H9 (cell line): ENCODE measurements around the gene NEDD4L. TPM values are rescaled to one million over a fixed set of nuclear protein-coding genes. Genes with fewer than 3 reads are reported as not detected.

ENCODE experiments used
- DNase-seq: peaks from one replicate; pipeline ENCODE4 v3.0.0-alpha.2; 2017
- H2AFZ ChIP-seq: one replicate; pipeline ENCODE4 v1.6.1; 2013; ENCODE audit warnings: mild to moderate bottlenecking, low read length, control low read depth, moderate library complexity
- H2AK5ac ChIP-seq: 2 replicates; pipeline ENCODE4 v1.6.1; 2013; ENCODE audit warnings: low read length, control low read depth, mixed read lengths; ENCODE audit not compliant: insufficient read length
- H2BK120ac ChIP-seq: one replicate; pipeline ENCODE4 v1.6.1; 2013; ENCODE audit warnings: low read depth, mild to moderate bottlenecking, low read length, control low read depth, inconsistent platforms; ENCODE audit not compliant: poor library complexity, severe bottlenecking
- H2BK12ac ChIP-seq: 2 replicates; pipeline ENCODE4 v1.6.1; 2013; ENCODE audit warnings: low read length, control low read depth, mixed read lengths, low read depth; ENCODE audit not compliant: insufficient read length
- H2BK15ac ChIP-seq: 2 replicates; pipeline ENCODE4 v1.6.1; 2013; ENCODE audit warnings: low read depth, low read length, control low read depth
- H2BK20ac ChIP-seq: one replicate; pipeline ENCODE4 v1.6.1; 2013; ENCODE audit warnings: low read depth, mild to moderate bottlenecking, low read length, control low read depth, inconsistent platforms; ENCODE audit not compliant: poor library complexity, severe bottlenecking
- H2BK5ac ChIP-seq: 2 replicates; pipeline ENCODE4 v1.6.1; 2013; ENCODE audit warnings: low read length, control low read depth, mixed read lengths; ENCODE audit not compliant: insufficient read length
- H3K14ac ChIP-seq: 2 replicates; pipeline ENCODE4 v1.6.1; 2013; ENCODE audit warnings: low read length, control low read depth; ENCODE audit not compliant: insufficient read depth
- H3K18ac ChIP-seq: 2 replicates; pipeline ENCODE4 v1.6.1; 2013; ENCODE audit warnings: low read depth, mild to moderate bottlenecking, mixed read lengths, low read length, control low read depth; ENCODE audit not compliant: insufficient read length
- H3K23ac ChIP-seq: 2 replicates; pipeline ENCODE4 v1.6.1; 2013; ENCODE audit warnings: low read length, control low read depth, mixed read lengths, low read depth; ENCODE audit not compliant: insufficient read length
- H3K23me2 ChIP-seq: 2 replicates; pipeline ENCODE4 v1.6.1; 2013; ENCODE audit warnings: low read depth, mild to moderate bottlenecking, mixed read lengths, low read length, control low read depth; ENCODE audit not compliant: insufficient read length, poor library complexity, severe bottlenecking
- H3K27ac ChIP-seq: 2 replicates; pipeline ENCODE4 v1.5.1; 2013; ENCODE audit warnings: low read length, control low read depth, mixed read lengths, low read depth; ENCODE audit not compliant: insufficient read length
- H3K27me3 ChIP-seq: 2 replicates; pipeline ENCODE4 v1.6.1; 2013; ENCODE audit warnings: low read length, control low read depth, inconsistent platforms; ENCODE audit not compliant: insufficient read depth
- H3K4ac ChIP-seq: 2 replicates; pipeline ENCODE4 v1.6.1; 2013; ENCODE audit warnings: low read depth, mild to moderate bottlenecking, control low read depth, inconsistent platforms, low read length, moderate library complexity
- H3K4me1 ChIP-seq: 2 replicates; pipeline ENCODE4 v1.6.1; 2013; ENCODE audit warnings: low read length, control low read depth, inconsistent platforms; ENCODE audit not compliant: insufficient read depth
- H3K4me2 ChIP-seq: 2 replicates; pipeline ENCODE4 v1.6.1; 2013; ENCODE audit warnings: low read length, control low read depth, mixed read lengths; ENCODE audit not compliant: insufficient read length, insufficient read depth
- H3K56ac ChIP-seq: 2 replicates; pipeline ENCODE4 v1.6.1; 2013; ENCODE audit warnings: low read depth, mild to moderate bottlenecking, mixed read lengths, low read length, control low read depth; ENCODE audit not compliant: insufficient read length
- H3K79me1 ChIP-seq: 2 replicates; pipeline ENCODE4 v1.6.1; 2013; ENCODE audit warnings: low read depth, mild to moderate bottlenecking, moderate library complexity, low read length, control low read depth, inconsistent platforms; ENCODE audit not compliant: insufficient read depth, poor library complexity, severe bottlenecking
- H3K79me2 ChIP-seq: 2 replicates; pipeline ENCODE4 v1.6.1; 2013; ENCODE audit warnings: low read length, control low read depth, inconsistent platforms; ENCODE audit not compliant: insufficient read depth
- H3K9ac ChIP-seq: 2 replicates; pipeline ENCODE4 v1.6.1; 2013; ENCODE audit warnings: low read length, control low read depth, mixed read lengths; ENCODE audit not compliant: insufficient read length; ENCODE audit errors: extremely low read depth
- H3K9me3 ChIP-seq: one replicate; pipeline ENCODE4 v1.6.1; 2013; ENCODE audit warnings: low read depth, low read length, inconsistent platforms; ENCODE audit not compliant: control insufficient read depth
- H3T11ph ChIP-seq: one replicate; pipeline ENCODE4 v1.6.1; 2013; ENCODE audit warnings: mild to moderate bottlenecking, low read length, control low read depth, inconsistent platforms
- H4K20me1 ChIP-seq: one replicate; pipeline ENCODE4 v1.6.1; 2013; ENCODE audit not compliant: control insufficient read depth, insufficient read length, insufficient read depth
- H4K5ac ChIP-seq: 2 replicates; pipeline ENCODE4 v1.6.1; 2013; ENCODE audit warnings: low read depth, mild to moderate bottlenecking, mixed read lengths, low read length, control low read depth; ENCODE audit not compliant: insufficient read length
- H4K8ac ChIP-seq: replicated peaks from 2 replicates; pipeline ENCODE4 v1.6.1; 2013; ENCODE audit warnings: low read length, control low read depth, mixed read lengths, low read depth; ENCODE audit not compliant: insufficient read length
- H4K91ac ChIP-seq: 2 replicates; pipeline ENCODE4 v1.6.1; 2013; ENCODE audit warnings: low read depth, mild to moderate bottlenecking, moderate library complexity, mixed read lengths, low read length, control low read depth; ENCODE audit not compliant: insufficient read length
- H3K27ac Mint-ChIP-seq, 3 experiments: 2 replicates in 2 of 3; 3 replicates in 1 of 3; pipeline ENCODE4 v1.8.0; 2020 to 2021; ENCODE audit warnings: mixed read lengths in 3 of 3, mild to moderate bottlenecking in 1 of 3, moderate library complexity in 1 of 3
- H3K27me3 Mint-ChIP-seq: 2 replicates; pipeline ENCODE4 v1.8.0; 2021; ENCODE audit warnings: low read depth, mild to moderate bottlenecking, moderate library complexity, mixed read lengths
- H3K36me3 Mint-ChIP-seq, 3 experiments: 2 replicates in 2 of 3; 3 replicates in 1 of 3; pipeline ENCODE4 v1.8.0; 2020 to 2021; ENCODE audit warnings: low read depth in 3 of 3, mixed read lengths in 3 of 3; ENCODE audit not compliant: insufficient read depth in 1 of 3
- H3K4me1 Mint-ChIP-seq, 2 experiments: 2 replicates each; pipeline ENCODE4 v1.8.0; 2020; ENCODE audit warnings: mixed read lengths in 2 of 2
- H3K4me3 Mint-ChIP-seq, 2 experiments: 2 replicates in 1 of 2; 3 replicates in 1 of 2; pipeline ENCODE4 v1.8.0; 2020 to 2021; ENCODE audit warnings: mild to moderate bottlenecking in 2 of 2, mixed read lengths in 2 of 2, moderate library complexity in 1 of 2
- H3K9me3 Mint-ChIP-seq, 2 experiments: 2 replicates in 1 of 2; 3 replicates in 1 of 2; pipeline ENCODE4 v1.8.0; 2020; ENCODE audit warnings: mild to moderate bottlenecking in 2 of 2, mixed read lengths in 2 of 2, moderate library complexity in 1 of 2
- WGBS: extraction: QIAGEN DNeasy Blood & Tissue Kit; methylation state at CpG from one replicate; pipeline ENCODE4 v1.1.7; 2013; ENCODE audit warnings: missing lambda C conversion rate, low lambda C conversion rate, mixed read lengths; ENCODE audit not compliant: insufficient read length; ENCODE audit errors: extremely low coverage; 5-methylcytosine and 5-hydroxymethylcytosine counted together
- total RNA-seq: library from RNA; stranded (reverse); gene quantifications from 2 replicates; pipeline ENCODE4 v1.2.1, GENCODE V29; 2021
- TF ChIP-seq, protein P1 (sequence below): fragments of 200-600 bp; sonication (generic); conservative IDR thresholded peaks from 3 replicates; pipeline ENCODE4 v1.8.0; 2021; ENCODE audit warnings: antibody characterized with exemption, mild to moderate bottlenecking

The NEDD4L gene
- total RNA-seq, 1 experiment from 2014 or later = 76.3 TPM

DNA sequence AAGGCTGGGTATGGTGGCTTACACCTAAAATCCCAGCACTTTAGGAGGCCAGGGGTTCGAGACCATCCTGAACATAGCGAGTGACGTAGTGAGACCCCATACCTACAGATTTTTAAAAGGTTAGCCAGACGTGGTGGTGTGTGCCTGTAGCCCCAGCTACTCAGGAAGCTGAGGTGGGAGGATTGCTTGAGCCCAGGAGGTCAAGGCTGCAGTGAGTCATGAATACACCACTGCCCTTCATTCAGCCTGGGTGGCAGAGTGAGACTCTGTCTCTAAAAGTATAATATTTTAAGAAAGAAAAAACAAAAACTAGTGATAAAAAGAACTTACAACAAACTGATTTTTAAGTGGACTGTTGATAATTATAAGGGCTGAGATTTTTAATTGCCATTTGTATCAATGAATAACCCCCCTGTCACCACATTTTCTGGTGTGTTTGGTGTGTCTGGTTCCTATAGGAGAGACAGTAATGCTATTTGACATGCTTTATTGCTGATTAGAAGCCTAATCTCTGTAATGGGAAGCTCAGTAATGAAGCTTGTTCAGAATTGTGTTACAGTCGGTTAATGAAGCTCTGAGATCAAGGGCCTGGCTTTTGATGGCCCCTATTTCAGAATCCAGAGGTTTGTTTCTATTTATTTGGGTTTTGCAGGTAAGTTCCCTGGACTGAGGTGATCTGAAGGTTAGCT is 147.0 kb downstream of the NEDD4L start:
- Histone ChIP-seq H3K14ac (no peak overlapping the region), H3K27ac (no peak overlapping the region), H2AFZ (no peak overlapping the region), H3K9me3 (no peaks in the 10 kb centered on the region), H3K23me2 (peaks cover 5% of the 10 kb centered on the region), H3T11ph (no peak overlapping the region), H2BK15ac (no peak overlapping the region), H3K4me2 (no peak overlapping the region), H3K4me1 (peaks cover 23% of the 10 kb centered on the region; the same call in 1 of the 2 replicates), H2BK5ac (no peak overlapping the region), H3K79me2 (no peaks in the 10 kb centered on the region), H3K56ac (no peak overlapping the region), H2AK5ac (no peak overlapping the region), H4K91ac (no peak overlapping the region), H3K27me3 (no peaks in the 10 kb centered on the region), H3K18ac (no peak overlapping the region), H4K8ac (no peak overlapping the region), H3K79me1 (no peaks in the 10 kb centered on the region), H3K9ac (no peak overlapping the region), H4K20me1 (no peaks in the 10 kb centered on the region), H2BK20ac (no peak overlapping the region), H3K23ac (no peak overlapping the region), H3K4ac (no peak overlapping the region), H2BK120ac (no peak overlapping the region), H4K5ac (no peak overlapping the region), H2BK12ac (no peak overlapping the region)
- H3K4me3 Mint-ChIP-seq = no peak overlapping the region
- no peaks in the 10 kb centered on the region for H3K9me3 Mint-ChIP-seq
- WGBS = no CpG with 5 or more reads among the region's 5 CpGs
- TF ChIP-seq, protein P1, sequence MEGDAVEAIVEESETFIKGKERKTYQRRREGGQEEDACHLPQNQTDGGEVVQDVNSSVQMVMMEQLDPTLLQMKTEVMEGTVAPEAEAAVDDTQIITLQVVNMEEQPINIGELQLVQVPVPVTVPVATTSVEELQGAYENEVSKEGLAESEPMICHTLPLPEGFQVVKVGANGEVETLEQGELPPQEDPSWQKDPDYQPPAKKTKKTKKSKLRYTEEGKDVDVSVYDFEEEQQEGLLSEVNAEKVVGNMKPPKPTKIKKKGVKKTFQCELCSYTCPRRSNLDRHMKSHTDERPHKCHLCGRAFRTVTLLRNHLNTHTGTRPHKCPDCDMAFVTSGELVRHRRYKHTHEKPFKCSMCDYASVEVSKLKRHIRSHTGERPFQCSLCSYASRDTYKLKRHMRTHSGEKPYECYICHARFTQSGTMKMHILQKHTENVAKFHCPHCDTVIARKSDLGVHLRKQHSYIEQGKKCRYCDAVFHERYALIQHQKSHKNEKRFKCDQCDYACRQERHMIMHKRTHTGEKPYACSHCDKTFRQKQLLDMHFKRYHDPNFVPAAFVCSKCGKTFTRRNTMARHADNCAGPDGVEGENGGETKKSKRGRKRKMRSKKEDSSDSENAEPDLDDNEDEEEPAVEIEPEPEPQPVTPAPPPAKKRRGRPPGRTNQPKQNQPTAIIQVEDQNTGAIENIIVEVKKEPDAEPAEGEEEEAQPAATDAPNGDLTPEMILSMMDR = no peak
- H3K36me3 Mint-ChIP-seq = no peaks in the 10 kb centered on the region
- H3K27ac Mint-ChIP-seq = no peak overlapping the region
- H3K27me3 Mint-ChIP-seq = no peaks in the 10 kb centered on the region
- peaks cover 57 to 58% of the 10 kb centered on the region in 2 experiments for H3K4me1 Mint-ChIP-seq
- DNase-seq = no peak
